Effector memory CD4-positive, alpha-beta T cell (primary cell): Measurements from ENCODE around the gene ARHGAP26.

ENCODE experiments used
- DNase-seq, 3 donors: peaks; one replicate each; pipeline ENCODE4 v3.0.0-alpha.2; 2020
- H3K27ac ChIP-seq: 2 replicates; pipeline ENCODE4 v1.7.0; 2013; ENCODE audit warnings: mild to moderate bottlenecking, low read length, moderate library complexity; ENCODE audit not compliant: insufficient read depth, poor library complexity, severe bottlenecking
- H3K27me3 ChIP-seq: replicated peaks from 2 replicates; pipeline ENCODE4 v1.7.0; 2013; ENCODE audit warnings: mild to moderate bottlenecking, low read length; ENCODE audit not compliant: insufficient read depth, control insufficient read depth, poor library complexity, severe bottlenecking
- H3K36me3 ChIP-seq: 2 replicates; pipeline ENCODE4 v1.7.0; 2013; ENCODE audit warnings: mild to moderate bottlenecking, low read length, moderate library complexity; ENCODE audit not compliant: control insufficient read depth, insufficient read depth
- H3K4me1 ChIP-seq: 2 replicates; pipeline ENCODE4 v1.7.0; 2013; ENCODE audit warnings: low read length, mild to moderate bottlenecking; ENCODE audit not compliant: control insufficient read depth, insufficient read depth, poor library complexity, severe bottlenecking
- H3K4me3 ChIP-seq: 2 replicates; pipeline ENCODE4 v1.7.0; 2013; ENCODE audit warnings: low read length, low read depth, mild to moderate bottlenecking; ENCODE audit not compliant: insufficient read depth, poor library complexity, severe bottlenecking
- H3K9me3 ChIP-seq: 2 replicates; pipeline ENCODE4 v1.7.0; 2013; ENCODE audit warnings: mild to moderate bottlenecking, low read length, moderate library complexity; ENCODE audit not compliant: control insufficient read depth

The ARHGAP26 gene

GRCh38 chr5:142872217-142872616, 102.0 kb downstream of the ARHGAP26 start:
- Histone ChIP-seq H3K4me3 (no peak overlapping the region), H3K27me3 (no peaks in the 10 kb centered on the region), H3K9me3 (no peaks in the 10 kb centered on the region), H3K4me1 (no peaks in the 10 kb centered on the region), H3K27ac (no peak overlapping the region), H3K36me3 (no peaks in the 10 kb centered on the region)
- no peak for DNase-seq

- Histone ChIP-seq H3K36me3 (no peaks in the 10 kb centered on the region), H3K4me1 (no peaks in the 10 kb centered on the region), H3K27me3 (no peaks in the 10 kb centered on the region), H3K9me3 (no peaks in the 10 kb centered on the region), H3K27ac (no peak overlapping the region), H3K4me3 (no peak overlapping the region)
- no peak for DNase-seq
These were observed 102.6 kb downstream of the ARHGAP26 start for GRCh38 chr5:142872795-142873194.

- no peak for DNase-seq
- H3K27me3 ChIP-seq: no peaks in the 10 kb centered on the region
- H3K36me3 ChIP-seq: no peaks in the 10 kb centered on the region
- H3K9me3 ChIP-seq: no peaks in the 10 kb centered on the region
- H3K27ac ChIP-seq: no peak overlapping the region
- H3K4me3 ChIP-seq: no peak overlapping the region
- H3K4me1 ChIP-seq: no peaks in the 10 kb centered on the region
These were observed 103.7 kb downstream of the ARHGAP26 start for GRCh38 chr5:142873831-142874230.

- DNase-seq: no peak
- Histone ChIP-seq H3K27me3 (no peaks in the 10 kb centered on the region), H3K4me1 (no peaks in the 10 kb centered on the region), H3K27ac (no peak overlapping the region), H3K36me3 (no peaks in the 10 kb centered on the region), H3K9me3 (no peaks in the 10 kb centered on the region), H3K4me3 (no peak overlapping the region)
These were observed 104.4 kb downstream of the ARHGAP26 start for GRCh38 chr5:142874540-142874939.

GRCh38 chr5:142875936-142876335, 105.8 kb downstream of the ARHGAP26 start:
- DNase-seq: no peak
- no peaks in the 10 kb centered on the region for H3K36me3 ChIP-seq
- H3K27ac ChIP-seq: no peak overlapping the region
- no peaks in the 10 kb centered on the region for H3K27me3 ChIP-seq
- no peaks in the 10 kb centered on the region for H3K9me3 ChIP-seq
- no peaks in the 10 kb centered on the region for H3K4me1 ChIP-seq
- H3K4me3 ChIP-seq: no peak overlapping the region

GRCh38 chr5:142876817-142877216, 106.6 kb downstream of the ARHGAP26 start:
- no peaks in the 10 kb centered on the region for H3K36me3 ChIP-seq
- no peaks in the 10 kb centered on the region for H3K4me1 ChIP-seq
- DNase-seq: no peak
- H3K27me3 ChIP-seq: no peaks in the 10 kb centered on the region
- H3K27ac ChIP-seq: no peak overlapping the region
- no peak overlapping the region for H3K4me3 ChIP-seq
- H3K9me3 ChIP-seq: no peaks in the 10 kb centered on the region

GRCh38 chr5:142878111-142878510, 107.9 kb downstream of the ARHGAP26 start:
- no peaks in the 10 kb centered on the region for H3K36me3 ChIP-seq
- no peak overlapping the region for H3K27ac ChIP-seq
- no peaks in the 10 kb centered on the region for H3K4me1 ChIP-seq
- H3K27me3 ChIP-seq: no peaks in the 10 kb centered on the region
- DNase-seq: no peak
- H3K4me3 ChIP-seq: no peak overlapping the region
- H3K9me3 ChIP-seq: no peaks in the 10 kb centered on the region

- no peaks in the 10 kb centered on the region for H3K4me1 ChIP-seq
- no peaks in the 10 kb centered on the region for H3K36me3 ChIP-seq
- no peaks in the 10 kb centered on the region for H3K27me3 ChIP-seq
- H3K27ac ChIP-seq: no peak overlapping the region
- no peak for DNase-seq
- H3K9me3 ChIP-seq: no peaks in the 10 kb centered on the region
- H3K4me3 ChIP-seq: no peak overlapping the region
These were observed 108.5 kb downstream of the ARHGAP26 start for GRCh38 chr5:142878638-142879037.

GRCh38 chr5:142881076-142881783, 111.1 kb downstream of the ARHGAP26 start:
- DNase-seq: no peak
- no peaks in the 10 kb centered on the region for H3K36me3 ChIP-seq

GRCh38 chr5:142881784-142882126, 111.6 kb downstream of the ARHGAP26 start:
- DNase-seq: no peak
- Histone ChIP-seq H3K9me3 (no peaks in the 10 kb centered on the region), H3K36me3 (no peaks in the 10 kb centered on the region), H3K27ac (no peak overlapping the region), H3K4me1 (no peaks in the 10 kb centered on the region), H3K27me3 (no peaks in the 10 kb centered on the region), H3K4me3 (no peak overlapping the region)

More at GRCh38 chr5:142881076-142881783, 111.1 kb downstream of the ARHGAP26 start:
- no peaks in the 10 kb centered on the region for H3K9me3 ChIP-seq
- no peaks in the 10 kb centered on the region for H3K4me1 ChIP-seq
- no peak overlapping the region for H3K4me3 ChIP-seq
- H3K27me3 ChIP-seq: no peaks in the 10 kb centered on the region
- H3K27ac ChIP-seq: no peak overlapping the region
